Left ventricle myocardium inferior (tissue), 1 donor: ENCODE data around the gene ARFGAP1. TPM values are rescaled to one million over a fixed set of nuclear protein-coding genes. Genes with fewer than 3 reads are reported as not detected.

Source experiments
- DNase-seq: peaks from one replicate; pipeline ENCODE4 v3.0.0-alpha.2; 2020
- H3K27ac ChIP-seq: fragments of 200-600 bp; replicated peaks from 2 replicates; pipeline ENCODE4 v1.8.0; 2021
- H3K27me3 ChIP-seq: fragments of 200-600 bp; 2 replicates; pipeline ENCODE4 v1.8.0; 2021; ENCODE audit warnings: low read depth
- H3K36me3 ChIP-seq: fragments of 200-600 bp; 2 replicates; pipeline ENCODE4 v1.8.0; 2021
- H3K4me1 ChIP-seq: fragments of 200-600 bp; 2 replicates; pipeline ENCODE4 v1.8.0; 2021
- H3K4me3 ChIP-seq: fragments of 200-600 bp; 2 replicates; pipeline ENCODE4 v1.8.0; 2021; ENCODE audit warnings: mild to moderate bottlenecking, moderate library complexity
- H3K9me3 ChIP-seq: fragments of 200-600 bp; replicated peaks from 2 replicates; pipeline ENCODE4 v1.8.0; 2021
- CTCF ChIP-seq: fragments of 200-600 bp; IDR thresholded peaks from 2 replicates; pipeline ENCODE4 v1.8.0; 2021; ENCODE audit warnings: antibody characterized with exemption, mild to moderate bottlenecking, borderline replicate concordance
- intact Hi-C: fragments of 100-400 bp; cut with micrococcal nuclease; formaldehyde crosslinking; loops from one replicate; pipeline ENCODE4 v1.11.0; 2022
- microRNA-seq: library from miRNA; unstranded; fragments of <30 nt; microRNA quantifications from one replicate; pipeline ENCODE4 v1.2.0, GENCODE V29; 2020
- total RNA-seq: library from RNA; stranded (reverse); fragmentation: NEBNext Ultra II Directional; extraction: Animal tissue kit (Norgen Biotek cat#: 25700); gene quantifications from one replicate; pipeline ENCODE4 v1.2.1, GENCODE V29; 2021
- donor health status: DM: no; HTN: yes; CAD: no; lungs with severe emphysema.

ARFGAP1 gene
- total RNA-seq, 1 donor from 2014 or later: 33.4 TPM

GRCh38 chr20:63335711-63336110, 63.1 kb downstream of the ARFGAP1 start:
- DNase-seq: no peak
- H3K27me3 ChIP-seq: peaks cover 82% of the 10 kb centered on the region

GRCh38 chr20:63336232-63336752, 63.7 kb downstream of the ARFGAP1 start:
- peaks cover 76% of the 10 kb centered on the region for H3K27me3 ChIP-seq
- no peak overlapping the region for H3K27ac ChIP-seq

More at GRCh38 chr20:63335711-63336110, 63.1 kb downstream of the ARFGAP1 start:
- Histone ChIP-seq H3K4me1 (no peaks in the 10 kb centered on the region), H3K36me3 (no peaks in the 10 kb centered on the region), H3K9me3 (peaks cover 10% of the 10 kb centered on the region), H3K27ac (no peak overlapping the region), H3K4me3 (no peak overlapping the region)
- intact Hi-C loops: no loop called here
- no peak for TF ChIP-seq CTCF

GRCh38 chr20:63337786-63338420, 65.3 kb downstream of the ARFGAP1 start:
- Histone ChIP-seq H3K4me3 (no peak overlapping the region), H3K27ac (no peak overlapping the region), H3K36me3 (no peaks in the 10 kb centered on the region), H3K4me1 (no peaks in the 10 kb centered on the region), H3K27me3 (peaks cover 65% of the 10 kb centered on the region), H3K9me3 (peaks cover 5% of the 10 kb centered on the region)
- intact Hi-C loops: no loop called here
- DNase-seq: no peak
- TF ChIP-seq CTCF: no peak

More at GRCh38 chr20:63336232-63336752, 63.7 kb downstream of the ARFGAP1 start:
- H3K36me3 ChIP-seq: no peaks in the 10 kb centered on the region
- no peaks in the 10 kb centered on the region for H3K4me1 ChIP-seq
- intact Hi-C loops: no loop called here
- DNase-seq: no peak
- no peak overlapping the region for H3K4me3 ChIP-seq
- TF ChIP-seq CTCF: no peak
- H3K9me3 ChIP-seq: peaks cover 10% of the 10 kb centered on the region

Small RNA genes within 50 kb of the gene (microRNA-seq; reads per million reads assigned to microRNA genes)
- gene MIR3196: not detected
- not detected for gene MIR4326

Other genes with a start within 250 kb of the ARFGAP1 start
- 22.2 TPM for gene YTHDF1, start 56.7 kb upstream of the ARFGAP1 start, total RNA-seq
- 0.27 TPM for gene BIRC7, start 36.9 kb upstream of the ARFGAP1 start, total RNA-seq
- gene NKAIN4, start 18.4 kb upstream of the ARFGAP1 start, total RNA-seq: not detected
- gene COL20A1, start 20.4 kb downstream of the ARFGAP1 start, total RNA-seq: not detected
- 0.38 TPM for gene CHRNA4, start 88.5 kb downstream of the ARFGAP1 start, total RNA-seq
- gene KCNQ2, start 199.8 kb downstream of the ARFGAP1 start, total RNA-seq: 2.3 TPM
- gene EEF1A2, start 226.3 kb downstream of the ARFGAP1 start, total RNA-seq: 1,286 TPM
- gene PPDPF, start 248.0 kb downstream of the ARFGAP1 start, total RNA-seq: 371 TPM